ENCODE data around the gene SSC4D.
"Not testable (repeated sequence)": the region's sequence is repeated elsewhere in the genome, so short reads cannot be mapped to it uniquely, and the experiment has no call there.

DNA sequence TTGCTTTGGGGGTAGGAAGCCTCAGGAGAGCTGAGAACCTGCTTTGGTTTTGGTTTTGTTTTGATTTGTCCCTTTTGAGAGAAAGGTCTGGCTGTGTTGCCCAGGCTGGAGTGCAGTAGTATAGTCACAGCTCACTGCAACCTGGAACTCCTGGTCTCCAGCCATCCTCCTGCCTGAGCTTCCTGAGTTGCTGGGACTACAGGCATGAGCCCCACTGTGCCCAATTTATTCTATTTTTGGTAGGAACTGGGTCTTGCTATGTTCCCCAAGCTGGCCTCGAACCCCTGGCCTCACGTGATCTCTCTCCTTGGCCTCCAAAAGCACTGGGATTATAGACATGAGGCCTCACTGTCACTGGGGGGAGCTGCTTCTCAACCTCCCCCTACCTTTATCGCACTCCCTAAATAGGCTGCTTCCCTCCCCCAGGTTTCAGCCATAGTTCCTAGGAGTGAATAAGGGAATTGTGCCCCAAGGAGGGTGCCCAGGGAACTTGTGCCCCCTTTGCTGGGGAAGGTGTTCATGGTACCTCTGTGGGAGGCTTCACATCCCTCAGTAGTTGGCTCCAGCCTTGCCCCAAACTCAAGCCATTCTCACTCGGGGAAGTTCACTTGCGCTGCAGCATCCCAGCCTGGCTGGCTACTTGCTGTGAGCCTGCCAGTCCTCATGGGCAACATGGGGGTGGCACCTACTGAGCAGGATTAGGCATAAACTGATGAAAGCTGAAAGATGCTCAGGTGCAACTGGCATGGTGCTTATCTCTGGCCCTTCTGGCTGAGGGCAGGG, 33.4 kb upstream of the SSC4D start:
- TF ChIP-seq, protein P1, sequence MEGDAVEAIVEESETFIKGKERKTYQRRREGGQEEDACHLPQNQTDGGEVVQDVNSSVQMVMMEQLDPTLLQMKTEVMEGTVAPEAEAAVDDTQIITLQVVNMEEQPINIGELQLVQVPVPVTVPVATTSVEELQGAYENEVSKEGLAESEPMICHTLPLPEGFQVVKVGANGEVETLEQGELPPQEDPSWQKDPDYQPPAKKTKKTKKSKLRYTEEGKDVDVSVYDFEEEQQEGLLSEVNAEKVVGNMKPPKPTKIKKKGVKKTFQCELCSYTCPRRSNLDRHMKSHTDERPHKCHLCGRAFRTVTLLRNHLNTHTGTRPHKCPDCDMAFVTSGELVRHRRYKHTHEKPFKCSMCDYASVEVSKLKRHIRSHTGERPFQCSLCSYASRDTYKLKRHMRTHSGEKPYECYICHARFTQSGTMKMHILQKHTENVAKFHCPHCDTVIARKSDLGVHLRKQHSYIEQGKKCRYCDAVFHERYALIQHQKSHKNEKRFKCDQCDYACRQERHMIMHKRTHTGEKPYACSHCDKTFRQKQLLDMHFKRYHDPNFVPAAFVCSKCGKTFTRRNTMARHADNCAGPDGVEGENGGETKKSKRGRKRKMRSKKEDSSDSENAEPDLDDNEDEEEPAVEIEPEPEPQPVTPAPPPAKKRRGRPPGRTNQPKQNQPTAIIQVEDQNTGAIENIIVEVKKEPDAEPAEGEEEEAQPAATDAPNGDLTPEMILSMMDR (IDR thresholded peaks at IDR 0.05; ENCODE audit: low read depth, low read length, poor library complexity, severe bottlenecking) = not testable (repeated sequence)
- TF ChIP-seq EZH2phosphoT487 (IDR thresholded peaks at IDR 0.05; ENCODE audit: borderline replicate concordance, low read length) = not testable (repeated sequence)

Data from DOHH2 (cell line).